GM10266 (cell line): Measurements from ENCODE around the gene PARD6G.
"Not testable (repeated sequence)": the region's sequence is repeated elsewhere in the genome, so short reads cannot be mapped to it uniquely, and the experiment has no call there.

Source experiments
- DNase-seq: peaks from one replicate; pipeline ENCODE4 v3.0.0; 2012; ENCODE audit errors: extremely low spot score
- TF ChIP-seq, protein P1 (sequence below): IDR thresholded peaks from 2 replicates; pipeline ENCODE4 v1.5.1; 2012; ENCODE audit warnings: mild to moderate bottlenecking, low read depth; ENCODE audit not compliant: control insufficient read depth, insufficient read depth; ENCODE audit errors: missing control alignments

Gene PARD6G

GRCh38 chr18:80239830-80240229 is 7.5 kb downstream of the PARD6G start:
- TF ChIP-seq, protein P1, sequence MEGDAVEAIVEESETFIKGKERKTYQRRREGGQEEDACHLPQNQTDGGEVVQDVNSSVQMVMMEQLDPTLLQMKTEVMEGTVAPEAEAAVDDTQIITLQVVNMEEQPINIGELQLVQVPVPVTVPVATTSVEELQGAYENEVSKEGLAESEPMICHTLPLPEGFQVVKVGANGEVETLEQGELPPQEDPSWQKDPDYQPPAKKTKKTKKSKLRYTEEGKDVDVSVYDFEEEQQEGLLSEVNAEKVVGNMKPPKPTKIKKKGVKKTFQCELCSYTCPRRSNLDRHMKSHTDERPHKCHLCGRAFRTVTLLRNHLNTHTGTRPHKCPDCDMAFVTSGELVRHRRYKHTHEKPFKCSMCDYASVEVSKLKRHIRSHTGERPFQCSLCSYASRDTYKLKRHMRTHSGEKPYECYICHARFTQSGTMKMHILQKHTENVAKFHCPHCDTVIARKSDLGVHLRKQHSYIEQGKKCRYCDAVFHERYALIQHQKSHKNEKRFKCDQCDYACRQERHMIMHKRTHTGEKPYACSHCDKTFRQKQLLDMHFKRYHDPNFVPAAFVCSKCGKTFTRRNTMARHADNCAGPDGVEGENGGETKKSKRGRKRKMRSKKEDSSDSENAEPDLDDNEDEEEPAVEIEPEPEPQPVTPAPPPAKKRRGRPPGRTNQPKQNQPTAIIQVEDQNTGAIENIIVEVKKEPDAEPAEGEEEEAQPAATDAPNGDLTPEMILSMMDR = no peak
- DNase-seq = no peak

GRCh38 chr18:80238651-80239260 is 8.6 kb downstream of the PARD6G start:
- TF ChIP-seq, protein P1 = no peak
- DNase-seq = peak; percentile 6

- not testable (repeated sequence) for DNase-seq
Observed at GRCh38 chr18:80237519-80237918, 9.8 kb downstream of the PARD6G start.

GRCh38 chr18:80234398-80234797 is 12.9 kb downstream of the PARD6G start:
- TF ChIP-seq, protein P1 = no peak
- DNase-seq = no peak

GRCh38 chr18:80233899-80234298 is 13.4 kb downstream of the PARD6G start:
- DNase-seq = no peak
- TF ChIP-seq, protein P1 = no peak

DNA sequence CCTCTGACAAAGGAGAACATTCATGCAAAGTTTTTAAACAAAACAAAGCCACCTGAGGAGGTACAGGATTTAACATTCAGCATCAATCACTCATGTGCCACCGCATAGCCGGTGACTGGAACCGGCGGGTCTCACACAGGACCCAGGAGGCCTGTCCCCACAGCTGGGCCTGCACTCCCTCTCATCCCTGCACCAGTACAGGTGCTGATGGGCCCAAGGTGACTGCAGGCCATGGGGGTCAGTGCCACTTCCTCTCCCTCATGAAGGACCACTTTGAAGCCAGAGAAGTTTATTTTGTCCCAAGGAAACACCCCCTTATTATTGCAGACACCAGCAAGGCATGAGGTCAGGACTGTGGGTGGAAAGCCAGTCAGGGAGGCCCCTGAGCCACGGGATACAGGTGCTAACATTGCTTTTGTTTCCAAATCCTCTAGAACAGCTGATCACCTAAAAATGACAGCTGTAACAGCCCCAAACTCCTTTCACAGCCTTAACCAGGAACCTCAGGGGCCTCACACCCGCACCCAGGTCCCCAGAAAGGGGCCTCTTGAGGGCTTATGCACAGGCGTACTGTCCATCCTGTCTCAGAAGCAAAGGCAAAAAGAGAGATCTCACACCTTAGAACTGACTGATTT is 14.0 kb downstream of the PARD6G start:
- TF ChIP-seq, protein P1 = no peak
- peak; percentile 4 for DNase-seq

DNA sequence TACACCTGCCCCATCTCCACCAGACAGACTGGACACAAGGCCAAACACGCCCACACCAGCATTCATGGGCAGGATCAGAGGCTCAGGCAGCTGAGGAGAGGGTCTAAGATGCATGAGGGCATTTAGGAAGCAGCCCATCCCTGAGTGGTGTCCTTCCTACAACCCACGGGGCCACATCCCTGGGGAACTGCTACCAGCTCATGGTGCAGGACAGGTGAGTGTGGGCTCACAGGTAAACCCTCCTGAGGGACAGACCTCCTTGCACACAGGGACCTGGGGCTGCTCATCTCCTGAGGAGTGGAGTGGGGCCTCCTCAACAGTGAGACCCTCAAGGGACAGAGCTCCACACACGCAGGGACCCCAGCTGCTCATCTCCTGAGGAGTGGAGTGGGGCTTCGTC is 14.6 kb downstream of the PARD6G start:
- no peak for DNase-seq

More for the DNA sequence above, 14.6 kb downstream of the PARD6G start:
- TF ChIP-seq, protein P1 = no peak
